Cortex of kidney (tissue), 1 donor: ENCODE results near the gene CHCHD3.
"Not testable (repeated sequence)": the region's sequence is repeated elsewhere in the genome, so short reads cannot be mapped to it uniquely, and the experiment has no call there.

Experiments
- DNase-seq: peaks from one replicate; lab custom pipeline; 2025; lab: John Stamatoyannopoulos, UW

The CHCHD3 gene

DNA sequence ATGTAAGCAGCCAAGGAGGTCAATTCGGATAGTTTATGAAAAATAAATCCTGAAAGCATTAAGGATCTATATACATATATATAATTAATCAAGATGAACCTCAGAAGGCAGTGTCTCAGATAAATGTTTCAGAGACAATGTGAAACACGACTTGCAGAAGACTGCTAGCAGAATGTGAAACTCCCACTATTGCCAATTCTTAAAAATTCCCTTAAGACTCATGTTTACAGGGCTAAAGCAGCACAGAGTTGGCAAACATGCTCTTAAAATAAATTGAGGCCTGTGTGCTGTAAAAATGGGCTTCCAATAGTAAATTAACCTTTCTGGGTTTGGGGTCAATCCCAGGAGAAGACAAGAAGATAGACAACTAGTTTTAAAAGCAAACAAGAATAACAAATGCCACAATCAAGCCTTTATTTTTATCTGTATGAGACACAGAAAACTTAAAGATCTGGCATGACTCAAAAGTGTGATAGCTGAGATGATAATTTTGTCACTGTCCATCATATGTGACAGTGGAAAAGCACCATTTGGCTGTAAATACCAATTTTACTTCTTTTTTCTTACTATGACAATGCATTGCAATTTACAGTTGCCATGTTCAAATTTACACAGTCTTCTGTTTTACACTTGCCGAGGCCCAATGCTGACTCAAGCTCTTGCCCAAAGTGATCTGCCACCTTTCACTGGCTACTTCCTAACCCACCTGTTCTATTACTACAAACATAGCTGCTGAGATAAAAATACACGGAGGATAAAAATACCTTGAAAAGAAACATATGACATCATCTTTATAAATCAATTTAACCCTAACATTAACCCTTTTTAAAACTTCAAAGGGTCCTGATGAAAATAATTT, 78.6 kb downstream of the CHCHD3 start:
- no peak for DNase-seq

DNA sequence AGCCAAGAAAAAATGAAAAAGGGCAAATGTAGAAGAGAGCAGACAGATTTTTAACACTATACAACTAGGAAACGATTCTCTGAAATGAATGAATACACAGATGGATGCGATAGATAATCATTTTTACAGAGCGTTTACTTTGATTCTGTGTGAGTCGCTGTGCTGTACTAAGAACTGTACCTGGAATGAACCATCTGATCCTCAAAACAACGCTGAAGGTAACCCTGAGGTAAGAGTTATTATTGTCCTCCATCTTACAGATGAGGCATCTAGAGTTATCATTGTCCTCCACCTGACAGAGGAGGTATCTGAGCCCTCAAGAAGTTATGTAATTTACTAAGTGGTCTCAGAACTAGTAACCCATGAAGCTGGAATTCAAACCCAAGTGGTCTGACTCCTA, 80.2 kb downstream of the CHCHD3 start:
- no peak for DNase-seq

DNA sequence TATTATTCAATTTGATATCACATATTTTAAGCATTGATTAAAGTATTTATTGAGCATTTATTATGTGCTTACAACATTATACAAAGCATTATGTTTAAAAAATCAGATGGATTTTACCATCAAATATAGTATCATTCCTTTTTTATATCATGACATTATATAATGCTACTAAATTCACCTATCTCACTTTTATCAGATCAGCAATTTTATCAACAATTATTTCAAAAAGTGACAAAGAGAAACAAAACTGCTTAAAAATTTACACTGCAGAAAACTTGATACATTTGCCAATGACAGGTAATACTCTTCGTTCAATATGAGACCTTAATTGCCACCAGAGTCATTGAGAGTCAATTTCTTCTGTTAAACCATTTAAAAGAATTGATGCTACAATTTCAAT, 82.0 kb downstream of the CHCHD3 start:
- DNase-seq: no peak

DNA sequence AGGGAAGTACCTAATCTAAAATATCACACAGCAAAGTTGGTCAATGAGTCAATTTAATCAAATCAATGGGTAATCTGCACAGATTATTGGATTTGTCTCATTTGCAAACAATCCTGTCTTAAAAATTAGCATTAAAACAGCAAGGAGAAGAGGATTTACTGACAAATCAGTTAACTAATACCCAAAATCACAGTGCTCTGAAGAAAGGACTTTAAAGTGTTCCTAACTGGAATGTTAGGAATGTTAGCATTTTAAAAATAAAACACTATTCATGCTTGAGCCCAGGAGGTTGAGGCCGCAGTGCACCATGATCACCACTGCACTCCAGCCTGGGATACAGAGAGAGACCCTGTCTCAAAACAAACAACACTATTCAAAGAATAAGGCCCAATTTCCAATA, 83.1 kb downstream of the CHCHD3 start:
- DNase-seq: no peak

DNA sequence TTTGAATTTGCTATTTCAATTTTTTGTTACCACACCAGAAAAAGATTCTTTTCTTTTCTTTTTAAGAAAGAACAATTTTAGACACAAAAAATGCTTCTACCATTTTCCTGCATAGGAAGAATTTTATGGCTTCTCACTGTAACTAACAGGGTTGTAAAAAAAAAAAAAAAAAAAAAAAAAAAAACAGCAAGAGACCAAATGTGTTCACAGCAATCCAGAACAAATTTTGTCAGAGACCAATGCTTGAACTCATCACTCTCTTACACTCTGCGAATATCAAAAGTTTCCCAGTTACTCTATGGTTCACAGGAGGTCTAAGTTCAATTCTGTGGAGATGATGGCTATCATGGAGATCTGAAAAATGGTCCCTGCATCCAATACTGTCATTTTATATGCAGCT, 84.4 kb downstream of the CHCHD3 start:
- DNase-seq: no peak

DNA sequence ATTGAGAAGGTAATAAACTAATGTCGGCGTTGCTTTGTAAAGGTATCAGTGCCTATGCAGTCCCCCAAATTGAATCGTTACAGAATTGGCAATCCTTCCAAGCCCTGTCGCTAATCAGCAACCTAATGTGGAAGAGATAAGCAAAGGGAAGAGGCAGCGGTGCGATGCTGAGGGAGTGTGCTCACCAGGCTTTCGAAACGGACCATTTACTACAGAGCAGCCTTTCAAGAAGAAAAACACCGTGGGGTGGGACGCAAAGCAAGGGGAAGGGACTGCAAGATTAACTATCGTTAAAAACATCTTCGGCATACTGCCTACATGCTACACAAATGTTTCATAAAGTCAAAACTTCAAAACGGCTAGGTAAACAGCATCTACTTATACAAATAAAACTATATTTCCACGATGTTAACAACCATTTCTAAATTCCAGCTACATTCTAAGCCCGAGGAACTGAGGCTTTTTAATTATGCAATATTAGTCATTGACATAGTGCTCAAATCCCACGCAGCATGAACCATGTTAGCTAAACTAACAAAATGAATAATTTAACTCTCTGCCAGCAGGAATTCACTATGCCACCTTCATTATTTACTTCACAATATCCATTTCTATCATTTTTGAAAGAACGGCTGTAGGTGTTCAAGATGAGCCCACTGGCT, 85.2 kb downstream of the CHCHD3 start:
- DNase-seq: no peak

DNA sequence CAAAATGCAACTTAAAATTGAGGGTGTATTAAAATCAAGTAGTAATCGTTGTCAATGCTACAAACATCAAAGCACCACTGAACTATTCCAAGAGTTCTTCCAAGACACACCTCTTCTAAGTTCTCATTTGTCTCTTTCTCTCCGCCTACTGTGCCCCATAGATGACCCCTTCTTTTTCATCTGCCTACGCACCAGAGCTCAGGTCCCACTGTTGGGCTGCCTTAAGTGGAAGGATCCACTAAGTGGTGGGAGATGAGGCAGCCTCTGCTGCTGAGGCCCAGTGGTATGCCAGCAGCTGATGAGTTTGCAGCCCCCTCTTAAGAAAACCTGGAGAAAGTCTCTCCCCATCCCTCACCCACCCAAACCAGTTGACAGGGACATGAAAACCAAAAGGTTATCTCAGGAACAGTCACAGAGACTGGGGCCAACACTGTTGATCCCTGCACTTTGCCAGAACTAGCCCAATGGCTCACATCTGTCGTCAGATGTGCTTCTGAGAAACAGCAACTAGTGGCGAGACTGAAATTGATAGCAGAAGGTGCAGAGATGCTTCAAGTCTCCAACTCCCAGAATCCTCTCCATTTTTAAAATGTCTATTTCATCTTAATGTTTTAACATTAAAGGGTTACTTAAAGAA, 88.4 kb downstream of the CHCHD3 start:
- no peak for DNase-seq

DNA sequence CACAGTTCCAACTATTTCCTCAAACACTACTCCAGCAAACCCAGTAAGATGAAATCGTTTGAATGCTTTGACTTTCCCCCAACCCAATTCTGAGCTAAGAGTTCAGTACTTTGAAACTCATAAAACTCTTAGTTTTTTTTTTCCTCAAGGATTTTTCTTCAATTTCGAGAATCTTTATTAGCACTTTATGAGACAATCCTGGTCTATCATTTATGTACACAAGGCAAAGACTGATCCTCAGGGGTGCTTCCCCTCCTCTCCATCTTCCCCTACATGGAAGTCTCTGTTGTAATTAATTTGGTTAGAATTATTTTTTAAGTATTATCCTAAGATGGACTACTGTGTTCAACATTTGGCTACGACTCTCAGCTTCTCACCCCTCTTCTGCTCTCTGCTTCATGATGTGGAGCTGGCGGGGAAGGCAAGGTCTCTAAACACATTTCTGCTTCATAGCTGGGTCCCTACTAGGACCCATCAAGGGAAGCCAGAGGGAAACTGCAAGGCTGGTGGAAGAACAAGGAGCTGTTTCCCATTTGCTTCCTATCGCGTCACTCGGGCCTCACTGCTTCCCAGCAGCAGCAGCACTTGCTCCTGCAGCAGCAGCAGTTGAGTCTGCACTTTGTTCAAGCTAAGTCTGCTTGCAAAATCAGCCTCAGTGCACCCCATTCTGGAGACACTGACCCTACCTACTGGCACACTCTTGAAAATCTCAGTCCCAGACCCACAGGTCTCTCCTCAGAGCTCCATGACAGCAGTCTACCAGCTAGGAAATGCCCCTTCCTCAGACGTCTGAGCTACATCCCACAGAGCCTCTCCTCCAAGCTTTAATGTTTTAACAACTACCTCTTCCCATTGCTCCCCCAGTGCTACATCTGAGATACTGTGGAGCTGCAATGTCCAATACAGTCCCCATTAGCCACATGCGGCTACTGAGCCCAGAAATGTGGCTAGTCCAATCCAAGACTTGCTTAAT, 90.0 kb downstream of the CHCHD3 start:
- no peak for DNase-seq

DNA sequence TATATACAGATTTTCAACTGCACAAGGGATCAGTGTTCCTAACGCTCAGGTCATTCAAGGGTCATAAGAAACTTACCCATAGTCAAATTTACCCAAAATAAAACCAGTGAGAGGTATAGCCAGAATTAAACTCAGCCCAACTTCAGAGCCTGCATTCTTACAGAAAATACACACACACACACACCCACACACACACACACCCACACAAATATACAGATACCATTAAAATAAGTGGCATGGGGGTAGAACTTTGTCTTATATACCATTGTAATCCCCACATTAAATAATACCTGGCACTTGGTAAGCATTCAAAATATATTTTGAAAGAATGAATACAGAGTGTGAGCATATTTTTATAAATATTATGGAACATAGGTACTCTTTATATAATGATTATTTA, 93.8 kb downstream of the CHCHD3 start:
- DNase-seq: no peak

DNA sequence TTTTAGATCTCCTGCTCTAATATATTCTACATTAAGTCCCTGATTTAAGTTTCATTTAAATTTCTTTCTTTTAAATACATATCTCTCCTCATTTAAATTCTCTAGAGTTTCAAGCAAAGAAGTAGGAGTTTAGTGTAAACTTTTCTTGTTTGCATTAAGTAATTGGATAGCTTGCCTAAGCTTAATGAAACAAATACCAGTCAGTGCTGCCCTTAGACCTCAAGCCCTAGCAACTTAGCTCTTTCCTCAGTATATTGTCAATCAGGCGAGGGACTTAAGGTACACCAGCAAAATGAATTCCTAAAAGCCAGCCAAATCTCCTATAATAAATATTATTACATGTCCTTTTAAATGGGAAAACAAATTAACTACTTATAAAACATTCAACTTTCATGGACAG, 101.5 kb downstream of the CHCHD3 start:
- no peak for DNase-seq

DNA sequence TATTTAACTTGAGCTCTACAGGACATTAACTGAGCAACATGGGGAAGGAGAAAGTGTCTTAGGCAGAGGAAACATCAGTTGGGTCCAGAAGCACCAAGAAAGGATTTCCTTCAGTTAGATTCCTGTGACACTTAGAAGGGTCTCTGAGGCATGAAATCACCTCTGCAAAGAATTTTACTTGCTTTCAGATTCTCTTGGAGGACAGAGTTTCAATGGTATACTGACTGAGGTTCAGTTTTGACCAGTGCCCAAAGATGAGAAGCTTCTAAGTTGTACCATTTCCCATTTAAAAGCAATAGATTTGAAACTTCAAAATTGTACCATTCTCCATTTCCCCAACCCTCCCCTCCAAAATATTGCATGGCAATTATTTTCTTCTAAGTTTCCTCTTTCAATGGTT, 102.4 kb downstream of the CHCHD3 start:
- no peak for DNase-seq

DNA sequence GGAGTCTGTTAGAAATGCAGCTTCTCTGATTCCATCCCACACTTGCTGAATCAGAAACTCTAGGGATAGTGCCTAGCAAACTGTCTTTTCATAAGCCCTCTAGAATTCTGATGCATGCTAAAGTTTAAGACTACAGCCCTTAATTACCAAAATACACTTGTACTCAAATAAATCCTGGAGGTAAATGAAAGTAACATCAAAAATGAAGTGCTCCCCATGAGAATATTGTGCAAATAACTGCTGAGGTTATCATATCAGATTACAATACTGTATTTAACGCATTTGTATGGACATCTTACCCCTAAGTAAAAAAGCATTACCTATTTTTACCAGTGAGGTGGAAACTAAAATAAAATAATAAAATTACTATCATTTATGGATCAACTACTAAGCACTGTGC, 104.7 kb downstream of the CHCHD3 start:
- no peak for DNase-seq

DNA sequence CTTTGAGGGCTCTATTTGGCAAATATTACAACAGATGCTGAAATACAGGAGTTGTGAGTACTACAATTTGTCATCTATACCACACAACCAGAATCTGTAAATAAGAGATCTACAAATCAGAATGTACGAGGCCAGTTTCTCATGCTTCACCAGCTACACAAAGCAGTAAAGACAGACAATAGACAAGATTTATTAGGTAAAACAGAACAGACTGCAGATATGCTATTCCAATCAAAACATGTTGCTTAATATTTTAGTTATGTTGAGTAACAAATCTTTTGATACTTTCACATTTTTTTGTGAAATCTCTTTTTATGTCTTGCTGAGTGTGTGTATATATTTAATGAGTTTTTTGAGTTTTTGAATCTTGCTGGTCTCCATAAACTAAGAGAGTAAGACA, 109.1 kb downstream of the CHCHD3 start:
- no peak for DNase-seq

DNA sequence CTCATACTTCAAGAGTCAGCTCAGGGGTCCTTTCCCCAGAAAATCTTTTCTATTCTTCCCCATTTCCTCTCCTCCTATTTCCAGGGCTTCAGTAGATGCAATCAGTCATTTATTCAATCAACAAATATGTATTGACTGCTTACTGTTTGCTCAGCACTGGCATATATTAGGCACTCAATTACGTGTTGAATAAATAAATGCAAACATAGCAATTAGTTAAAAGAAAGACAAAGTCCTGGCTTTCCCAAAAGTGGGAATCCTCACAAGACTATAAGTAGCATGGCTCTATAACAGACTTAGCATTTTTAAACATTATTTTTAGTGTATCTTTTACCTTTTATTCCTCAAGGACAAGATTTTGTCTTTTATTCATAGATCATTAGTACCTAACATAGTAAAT, 111.6 kb downstream of the CHCHD3 start:
- no peak for DNase-seq

DNA sequence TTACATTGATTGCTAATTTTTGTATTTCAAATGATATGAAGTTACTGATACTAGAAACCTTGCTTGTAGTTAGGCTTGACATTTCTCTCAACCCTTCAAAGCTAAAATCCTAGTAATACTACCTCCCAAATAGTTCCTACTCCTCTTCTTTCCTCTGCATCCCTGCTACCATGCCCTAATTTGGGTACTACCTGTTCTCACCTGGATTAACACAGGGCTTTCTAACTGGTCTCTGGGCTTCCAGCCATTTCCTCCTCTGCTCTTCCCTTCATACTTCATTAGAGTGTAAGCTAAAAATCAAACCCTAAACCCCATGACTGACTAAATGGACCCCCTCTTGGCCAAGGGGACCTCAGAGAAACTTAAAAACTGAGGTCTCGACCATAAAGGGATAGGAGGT, 112.4 kb downstream of the CHCHD3 start:
- DNase-seq: no peak

DNA sequence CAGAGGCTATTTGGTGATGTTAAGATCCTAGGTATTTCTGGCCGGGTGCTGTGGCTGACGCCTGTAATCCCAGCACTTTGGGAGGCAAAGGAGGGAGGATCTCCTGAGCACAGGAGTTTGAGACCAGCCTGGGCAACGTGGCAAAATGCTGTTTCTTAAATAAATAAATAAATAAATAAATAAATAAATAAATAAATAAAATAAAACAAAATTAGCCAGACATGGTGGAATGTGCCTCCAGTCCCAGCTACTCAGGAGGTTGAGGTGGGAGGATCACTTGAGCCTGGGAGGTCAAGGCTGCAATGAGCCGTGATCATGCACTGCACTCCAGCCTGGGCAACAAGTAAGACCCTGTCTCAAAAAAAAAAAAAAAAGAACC, 114.4 kb downstream of the CHCHD3 start:
- not testable (repeated sequence) for DNase-seq

DNA sequence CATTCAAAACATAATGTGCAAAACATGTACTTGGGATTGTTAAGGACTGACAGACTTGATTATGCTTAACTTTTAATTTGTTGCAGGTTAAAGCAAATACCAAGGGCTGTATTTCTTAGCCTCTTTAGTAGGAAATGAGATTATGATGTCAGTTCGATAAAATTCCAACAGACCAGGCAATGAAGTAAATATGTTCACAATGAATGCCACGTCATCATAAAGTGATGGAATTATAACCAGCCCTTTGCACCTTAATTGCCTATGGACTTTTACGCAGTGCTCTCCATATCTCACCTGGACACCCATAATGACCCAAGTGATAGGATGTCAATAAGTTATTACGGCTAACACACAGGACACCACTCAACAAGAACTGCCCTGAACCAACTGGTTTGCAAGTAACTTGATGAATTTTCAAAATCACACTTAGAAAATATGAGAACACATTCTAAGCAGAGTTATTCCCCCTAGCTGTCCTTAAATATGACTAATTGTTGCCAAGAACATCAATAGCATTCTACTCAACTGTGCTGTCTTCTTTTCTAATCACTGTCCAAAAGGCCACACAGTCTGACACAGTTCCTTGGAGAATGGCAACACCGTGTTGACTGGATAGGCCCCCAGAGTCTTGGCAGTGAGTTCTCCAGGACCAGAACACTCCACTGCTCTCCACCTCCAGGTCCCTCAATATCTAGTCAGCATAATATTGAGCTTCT, 115.0 kb downstream of the CHCHD3 start:
- DNase-seq: no peak

DNA sequence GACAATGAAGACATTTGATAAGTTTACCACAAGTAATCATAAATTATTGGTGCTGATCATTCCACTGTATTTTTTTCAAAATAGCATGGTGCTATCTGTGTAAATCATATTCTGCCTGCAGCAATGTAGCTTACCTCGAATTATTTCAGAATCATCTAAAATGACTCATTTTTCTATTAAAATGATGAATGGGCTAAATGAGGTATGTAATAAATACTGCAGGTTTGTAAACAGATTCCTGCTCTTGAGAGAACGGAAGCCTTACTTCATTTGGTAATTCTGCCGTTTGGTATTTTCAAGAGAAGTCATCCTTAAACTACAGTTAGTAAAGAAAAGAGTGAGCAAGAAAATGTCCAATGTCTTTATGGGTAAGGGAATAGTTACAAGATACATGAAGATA, 115.9 kb downstream of the CHCHD3 start:
- DNase-seq: no peak

DNA sequence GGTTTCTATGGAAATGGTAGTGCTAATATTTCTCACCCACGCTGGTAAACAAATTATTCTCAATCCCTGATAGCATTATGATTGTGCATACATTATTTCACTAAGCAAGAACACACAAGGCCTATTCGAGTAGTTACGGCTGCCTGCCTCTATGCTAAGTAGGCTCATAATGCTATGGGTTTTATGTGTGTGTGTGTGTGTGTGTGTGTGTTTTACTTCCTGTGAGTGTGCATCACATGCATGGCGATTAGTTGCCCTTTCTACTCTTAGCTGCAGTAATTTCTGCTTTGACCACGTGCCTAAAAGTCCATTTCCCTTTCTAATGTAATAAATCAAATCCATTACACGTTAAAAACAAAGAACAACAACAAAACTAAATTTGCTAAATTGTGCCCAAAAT, 117.0 kb downstream of the CHCHD3 start:
- DNase-seq: no peak

DNA sequence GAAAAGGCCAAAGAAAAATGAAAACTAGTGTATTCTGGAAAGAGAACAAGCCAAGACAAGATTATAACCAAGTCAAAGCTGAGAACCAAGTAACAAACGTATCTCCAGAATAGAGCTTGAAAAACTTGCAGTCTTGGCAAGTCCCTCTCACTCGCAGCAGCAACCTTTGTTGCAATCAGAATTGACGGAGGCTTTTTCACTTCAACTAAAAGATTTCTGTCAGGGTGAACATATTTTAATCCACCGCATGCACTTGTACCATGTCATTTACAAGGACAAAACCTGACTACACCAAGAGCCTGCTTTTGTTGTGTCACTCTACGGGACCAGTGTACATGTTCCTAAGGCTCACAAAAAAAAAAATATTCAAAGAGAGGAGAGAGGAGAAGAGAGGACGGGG, 122.0 kb downstream of the CHCHD3 start:
- DNase-seq: no peak

DNA sequence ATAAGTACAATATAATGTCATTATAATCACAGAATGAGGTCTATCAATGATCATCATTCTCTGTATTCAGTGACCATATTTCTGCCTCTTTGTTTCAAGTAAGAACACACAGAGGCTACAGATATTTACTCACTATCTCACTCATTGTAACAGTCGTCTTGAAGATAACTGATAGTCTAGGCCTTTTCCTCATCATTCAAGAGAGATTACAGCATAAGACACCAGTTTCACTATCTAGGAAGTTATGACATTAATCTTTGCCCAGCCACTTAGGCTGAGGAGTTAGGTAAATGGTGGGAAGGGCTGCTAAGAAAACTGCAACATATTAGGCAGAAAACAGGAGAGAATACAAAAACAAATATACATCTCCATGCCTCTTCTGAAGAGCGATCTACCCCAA, 125.3 kb downstream of the CHCHD3 start:
- DNase-seq: no peak
